HepG2 (cell line): Measurements from ENCODE around the gene C20orf96. TPM values are rescaled to one million over a fixed set of nuclear protein-coding genes. Genes with fewer than 3 reads are reported as not detected.

ENCODE experiments used
- BCL6 ChIP-seq: IDR thresholded peaks from 2 replicates; pipeline ENCODE4 v1.6.1; 2016; ENCODE audit warnings: missing genetic modification reagents, missing compliant biosample characterization
- E2F5 ChIP-seq: sonication (generic); formaldehyde crosslinking; conservative IDR thresholded peaks from 2 replicates; pipeline ENCODE4 v1.4.0; 2020; ENCODE audit warnings: missing genetic modification reagents
- HCFC1 ChIP-seq: fragments of 150-350 bp; IDR thresholded peaks from 2 replicates; pipeline ENCODE4 v1.6.1; 2014; ENCODE audit warnings: low read depth, low read length
- HNRNPL ChIP-seq: fragments of 200-400 bp; formaldehyde crosslinking; IDR thresholded peaks from 2 replicates; pipeline ENCODE4 v1.6.1; 2017; ENCODE audit warnings: mild to moderate bottlenecking, low read depth, low read length
- HNRNPUL1 ChIP-seq: fragments of 200-400 bp; formaldehyde crosslinking; IDR thresholded peaks from 2 replicates; pipeline ENCODE4 v1.6.1; 2017; ENCODE audit warnings: low read depth, mild to moderate bottlenecking, low read length, moderate library complexity
- MAFG ChIP-seq: sonication (generic); formaldehyde crosslinking; IDR thresholded peaks from 2 replicates; pipeline ENCODE4 v1.5.1; 2020; ENCODE audit warnings: mild to moderate bottlenecking, missing genetic modification reagents
- MEF2D ChIP-seq: sonication (generic); formaldehyde crosslinking; IDR thresholded peaks from 2 replicates; pipeline ENCODE4 v1.5.1; 2020; ENCODE audit warnings: mild to moderate bottlenecking, missing genetic modification reagents
- NBN ChIP-seq: fragments of 450-650 bp; conservative IDR thresholded peaks from 2 replicates; pipeline ENCODE4 v1.6.1; 2017
- PAF1 ChIP-seq: IDR thresholded peaks from 2 replicates; pipeline ENCODE4 v1.6.1; 2016; ENCODE audit warnings: missing genetic modification reagents, missing compliant biosample characterization
- RFX3 ChIP-seq: IDR thresholded peaks from 2 replicates; pipeline ENCODE4 v1.6.1; 2016; ENCODE audit warnings: missing biosample characterization, missing genetic modification reagents
- RORA ChIP-seq: sonication (generic); formaldehyde crosslinking; IDR thresholded peaks from 2 replicates; pipeline ENCODE4 v1.5.0; 2020; ENCODE audit warnings: mild to moderate bottlenecking, missing genetic modification reagents, moderate library complexity
- STAT5B ChIP-seq: sonication (generic); formaldehyde crosslinking; IDR thresholded peaks from 2 replicates; pipeline ENCODE4 v1.4.0; 2020; ENCODE audit warnings: missing genetic modification reagents
- ZBTB3 ChIP-seq: sonication (generic); formaldehyde crosslinking; IDR thresholded peaks from 2 replicates; pipeline ENCODE4 v1.4.0; 2020; ENCODE audit warnings: low read depth, mild to moderate bottlenecking, moderate library complexity, missing genetic modification reagents, borderline replicate concordance
- ZNF101 ChIP-seq: sonication (generic); formaldehyde crosslinking; IDR thresholded peaks from 2 replicates; pipeline ENCODE4 v1.4.0; 2020; ENCODE audit warnings: mild to moderate bottlenecking, low read depth, missing genetic modification reagents, borderline replicate concordance
- ZNF547 ChIP-seq: sonication (generic); formaldehyde crosslinking; IDR thresholded peaks from 2 replicates; pipeline ENCODE4 v1.5.1; 2020; ENCODE audit warnings: mild to moderate bottlenecking, missing genetic modification reagents
- ZNF777 ChIP-seq: sonication (generic); formaldehyde crosslinking; IDR thresholded peaks from 2 replicates; pipeline ENCODE4 v1.4.0; 2020; ENCODE audit warnings: missing genetic modification reagents
- ZNF788 ChIP-seq: sonication (generic); formaldehyde crosslinking; IDR thresholded peaks from 2 replicates; pipeline ENCODE4 v1.5.0; 2020; ENCODE audit warnings: mild to moderate bottlenecking, missing genetic modification reagents, borderline replicate concordance
- ZNF841 ChIP-seq: sonication (generic); formaldehyde crosslinking; IDR thresholded peaks from 2 replicates; pipeline ENCODE4 v1.8.1; 2023; ENCODE audit warnings: missing genetic modification reagents, borderline replicate concordance
- polyA plus RNA-seq, 8 experiments: library from polyadenylated mRNA; depleted of rRNA in 3 of 8; stranded (reverse) in 7 of 8; unstranded in 1 of 8; fragments of >200 nt; fragmentation: Illumina TruSeq in 4 of 8; extraction: Trizol in 4 of 8; gene quantifications; 2 replicates each; pipeline versions ENCODE4 v1.2.1 to v1.2.3, GENCODE V29; 2011 to 2016; ENCODE audit warnings: low read depth in 4 of 8, missing spikeins in 1 of 8, mixed read lengths in 1 of 8; ENCODE audit not compliant: insufficient read depth in 1 of 8
- total RNA-seq, 5 experiments: library from RNA; depleted of rRNA; stranded (reverse); fragments of >200 nt; fragmentation: Illumina TruSeq; extraction: Trizol; gene quantifications; 2 replicates each; pipeline ENCODE4 v1.2.3, GENCODE V29; 2016; ENCODE audit warnings: low read depth in 1 of 5
- TF ChIP-seq, protein P1 (sequence below): sonication (generic); formaldehyde crosslinking; IDR thresholded peaks from 2 replicates; pipeline ENCODE4 v1.4.0; 2020; ENCODE audit warnings: missing genetic modification reagents, borderline replicate concordance
- TF ChIP-seq, protein P2 (sequence below): sonication (generic); formaldehyde crosslinking; IDR thresholded peaks from 2 replicates; pipeline ENCODE4 v1.4.0; 2020; ENCODE audit warnings: missing genetic modification reagents
- TF ChIP-seq, protein P3 (sequence below): sonication (generic); formaldehyde crosslinking; IDR thresholded peaks from 2 replicates; pipeline ENCODE4 v1.4.0; 2020; ENCODE audit warnings: missing genetic modification reagents
- TF ChIP-seq, protein P4 (sequence below): IDR thresholded peaks from 2 replicates; pipeline ENCODE4 v1.6.1; 2016; ENCODE audit warnings: mild to moderate bottlenecking

C20orf96 gene
- total and polyA plus RNA-seq, 2 of the 13 experiments (the other 11 are each of a cell fraction or from before 2014, with no cell fraction given), result 3.8 to 20.6 TPM

DNA sequence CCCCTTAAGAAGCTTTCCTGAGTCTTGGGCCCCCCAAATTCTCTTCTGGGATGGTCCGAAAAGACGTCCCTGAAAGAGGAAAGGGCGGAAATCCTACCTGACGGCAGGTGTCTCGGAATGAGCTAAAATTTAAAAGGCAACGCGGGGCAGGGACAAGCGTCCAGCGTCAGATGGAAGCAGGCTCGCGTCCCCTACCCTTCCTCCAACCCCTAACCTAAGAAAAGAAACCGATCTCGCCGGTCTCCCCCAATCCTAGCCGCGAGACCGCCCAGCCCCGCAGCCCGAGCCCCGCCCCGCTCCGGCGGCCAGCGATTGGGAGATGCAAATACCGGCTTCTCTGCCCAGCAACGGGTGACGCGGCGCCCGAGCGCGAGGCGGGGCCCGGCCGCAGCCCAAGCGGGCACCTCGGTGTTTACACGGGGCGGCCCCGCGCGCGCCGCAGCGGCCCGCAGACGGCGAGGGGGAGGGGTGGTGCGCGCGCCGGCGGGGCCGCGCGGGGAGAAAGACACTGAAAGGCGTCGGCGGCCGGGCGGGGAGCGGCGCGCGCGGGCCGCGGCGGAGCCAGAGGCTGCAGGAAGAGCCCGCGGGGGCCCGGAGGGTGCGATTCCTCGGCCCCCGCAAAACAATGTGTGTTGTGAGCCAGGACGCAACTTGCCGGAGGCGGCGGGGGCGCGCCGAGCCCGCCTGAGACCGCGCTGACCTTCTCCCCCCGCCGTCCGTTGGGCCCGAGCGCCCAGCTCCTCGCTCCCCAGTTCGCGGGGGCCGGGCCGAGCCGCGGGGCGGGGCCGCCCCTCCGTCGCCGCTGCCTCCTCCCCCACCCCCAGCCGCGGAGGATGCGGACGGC, 34.7 kb upstream of the C20orf96 start, which contains the start of gene SOX12 (continued):
- TF ChIP-seq ZNF777 (CRISPR knock-in tag), result peak; percentile 98
- TF ChIP-seq HCFC1, result peak; percentile 18; the same call in 1 of the 2 replicates
- peak; percentile 82 for TF ChIP-seq HNRNPL
- TF ChIP-seq NBN, result no peak
- peak; percentile 50; the same call in 1 of the 2 replicates for TF ChIP-seq BCL6
- TF ChIP-seq RFX3, result no peak
- TF ChIP-seq ZNF841 (CRISPR knock-in tag), result 0 out of 2 replicates have a peak, but pooled peaks have one; percentile 7
- TF ChIP-seq ZNF547 (CRISPR knock-in tag), result no peak; the same call in 1 of the 2 replicates
- no peak for TF ChIP-seq MAFG (CRISPR knock-in tag)
- no peak; the same call in 1 of the 2 replicates for TF ChIP-seq ZNF101 (CRISPR knock-in tag)
- TF ChIP-seq RORA (CRISPR knock-in tag), result no peak
- no peak for TF ChIP-seq HNRNPUL1
- TF ChIP-seq ZBTB3 (CRISPR knock-in tag), result no peak
- 0 out of 2 replicates have a peak, but pooled peaks have one; percentile 27 for TF ChIP-seq STAT5B (CRISPR knock-in tag)
- no peak for TF ChIP-seq PAF1 (CRISPR knock-in tag)
- TF ChIP-seq, protein P1, sequence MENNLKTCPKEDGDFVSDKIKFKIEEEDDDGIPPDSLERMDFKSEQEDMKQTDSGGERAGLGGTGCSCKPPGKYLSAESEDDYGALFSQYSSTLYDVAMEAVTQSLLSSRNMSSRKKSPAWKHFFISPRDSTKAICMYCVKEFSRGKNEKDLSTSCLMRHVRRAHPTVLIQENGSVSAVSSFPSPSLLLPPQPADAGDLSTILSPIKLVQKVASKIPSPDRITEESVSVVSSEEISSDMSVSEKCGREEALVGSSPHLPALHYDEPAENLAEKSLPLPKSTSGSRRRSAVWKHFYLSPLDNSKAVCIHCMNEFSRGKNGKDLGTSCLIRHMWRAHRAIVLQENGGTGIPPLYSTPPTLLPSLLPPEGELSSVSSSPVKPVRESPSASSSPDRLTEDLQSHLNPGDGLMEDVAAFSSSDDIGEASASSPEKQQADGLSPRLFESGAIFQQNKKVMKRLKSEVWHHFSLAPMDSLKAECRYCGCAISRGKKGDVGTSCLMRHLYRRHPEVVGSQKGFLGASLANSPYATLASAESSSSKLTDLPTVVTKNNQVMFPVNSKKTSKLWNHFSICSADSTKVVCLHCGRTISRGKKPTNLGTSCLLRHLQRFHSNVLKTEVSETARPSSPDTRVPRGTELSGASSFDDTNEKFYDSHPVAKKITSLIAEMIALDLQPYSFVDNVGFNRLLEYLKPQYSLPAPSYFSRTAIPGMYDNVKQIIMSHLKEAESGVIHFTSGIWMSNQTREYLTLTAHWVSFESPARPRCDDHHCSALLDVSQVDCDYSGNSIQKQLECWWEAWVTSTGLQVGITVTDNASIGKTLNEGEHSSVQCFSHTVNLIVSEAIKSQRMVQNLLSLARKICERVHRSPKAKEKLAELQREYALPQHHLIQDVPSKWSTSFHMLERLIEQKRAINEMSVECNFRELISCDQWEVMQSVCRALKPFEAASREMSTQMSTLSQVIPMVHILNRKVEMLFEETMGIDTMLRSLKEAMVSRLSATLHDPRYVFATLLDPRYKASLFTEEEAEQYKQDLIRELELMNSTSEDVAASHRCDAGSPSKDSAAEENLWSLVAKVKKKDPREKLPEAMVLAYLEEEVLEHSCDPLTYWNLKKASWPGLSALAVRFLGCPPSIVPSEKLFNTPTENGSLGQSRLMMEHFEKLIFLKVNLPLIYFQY (CRISPR knock-in tag), result peak; percentile 77
- TF ChIP-seq, protein P2, sequence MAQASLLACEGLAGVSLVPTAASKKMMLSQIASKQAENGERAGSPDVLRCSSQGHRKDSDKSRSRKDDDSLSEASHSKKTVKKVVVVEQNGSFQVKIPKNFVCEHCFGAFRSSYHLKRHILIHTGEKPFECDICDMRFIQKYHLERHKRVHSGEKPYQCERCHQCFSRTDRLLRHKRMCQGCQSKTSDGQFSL (CRISPR knock-in tag), result no peak; the same call in 1 of the 2 replicates
- TF ChIP-seq ZNF788 (CRISPR knock-in tag), result peak; percentile 64
- TF ChIP-seq, protein P3, sequence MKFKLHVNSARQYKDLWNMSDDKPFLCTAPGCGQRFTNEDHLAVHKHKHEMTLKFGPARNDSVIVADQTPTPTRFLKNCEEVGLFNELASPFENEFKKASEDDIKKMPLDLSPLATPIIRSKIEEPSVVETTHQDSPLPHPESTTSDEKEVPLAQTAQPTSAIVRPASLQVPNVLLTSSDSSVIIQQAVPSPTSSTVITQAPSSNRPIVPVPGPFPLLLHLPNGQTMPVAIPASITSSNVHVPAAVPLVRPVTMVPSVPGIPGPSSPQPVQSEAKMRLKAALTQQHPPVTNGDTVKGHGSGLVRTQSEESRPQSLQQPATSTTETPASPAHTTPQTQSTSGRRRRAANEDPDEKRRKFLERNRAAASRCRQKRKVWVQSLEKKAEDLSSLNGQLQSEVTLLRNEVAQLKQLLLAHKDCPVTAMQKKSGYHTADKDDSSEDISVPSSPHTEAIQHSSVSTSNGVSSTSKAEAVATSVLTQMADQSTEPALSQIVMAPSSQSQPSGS, result 0 out of 2 replicates have a peak, but pooled peaks have one; percentile 12
- TF ChIP-seq, protein P4, sequence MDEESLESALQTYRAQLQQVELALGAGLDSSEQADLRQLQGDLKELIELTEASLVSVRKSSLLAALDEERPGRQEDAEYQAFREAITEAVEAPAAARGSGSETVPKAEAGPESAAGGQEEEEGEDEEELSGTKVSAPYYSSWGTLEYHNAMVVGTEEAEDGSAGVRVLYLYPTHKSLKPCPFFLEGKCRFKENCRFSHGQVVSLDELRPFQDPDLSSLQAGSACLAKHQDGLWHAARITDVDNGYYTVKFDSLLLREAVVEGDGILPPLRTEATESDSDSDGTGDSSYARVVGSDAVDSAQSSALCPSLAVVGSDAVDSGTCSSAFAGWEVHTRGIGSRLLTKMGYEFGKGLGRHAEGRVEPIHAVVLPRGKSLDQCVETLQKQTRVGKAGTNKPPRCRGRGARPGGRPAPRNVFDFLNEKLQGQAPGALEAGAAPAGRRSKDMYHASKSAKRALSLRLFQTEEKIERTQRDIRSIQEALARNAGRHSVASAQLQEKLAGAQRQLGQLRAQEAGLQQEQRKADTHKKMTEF, result peak; percentile 78; the same call in 1 of the 2 replicates
- no peak for TF ChIP-seq MEF2D (CRISPR knock-in tag)
- peak; percentile 13; the same call in 1 of the 2 replicates for TF ChIP-seq E2F5
